Loucy (cell line): Measurements from ENCODE around the gene RBM23.

Experiments used
- CTCF ChIP-seq: fragments of 200-600 bp; sonication (generic); conservative IDR thresholded peaks from 2 replicates; pipeline ENCODE4 v1.5.1; 2014; ENCODE audit warnings: mild to moderate bottlenecking, antibody characterized with exemption, low read length
- EZH2phosphoT487 ChIP-seq: fragments of 200-600 bp; IDR thresholded peaks from 2 replicates; pipeline ENCODE4 v1.6.1; 2018; ENCODE audit warnings: antibody characterized with exemption, mild to moderate bottlenecking, moderate library complexity, borderline replicate concordance

- TF ChIP-seq CTCF (no peak), EZH2phosphoT487 (no peak)
These were observed 34.0 kb downstream of the RBM23 start for GRCh38 chr14:22884738-22885523.
